Measurements from ENCODE around the gene POLH.

Gene POLH

GRCh38 chr6:43613721-43614395 lies 37.9 kb downstream of the POLH start:
- no peak for TF ChIP-seq CTCF (IDR thresholded peaks at IDR 0.05; ENCODE audit: control extremely low read depth, extremely low read depth, low read depth, missing control alignments)
- CTCF ChIA-PET: interaction anchor here (2.0 to 2.8 kb wide), 2 partner anchors 10 to 156 kb away, joined by 6 to 9 read pairs; partner anchors contain the start of gene VEGFA
- no peak for DNase-seq (ENCODE audit: extremely low spot score)
- POLR2A ChIA-PET: no interaction called here

GRCh38 chr6:43614396-43614730 lies 38.4 kb downstream of the POLH start:
- no peak for DNase-seq (ENCODE audit: extremely low spot score)
- TF ChIP-seq CTCF (IDR thresholded peaks at IDR 0.05; ENCODE audit: control extremely low read depth, extremely low read depth, low read depth, missing control alignments): no peak
- ChIA-PET POLR2A (no interaction called here), CTCF (interaction anchor here (2.0 to 2.8 kb wide), 2 partner anchors 10 to 155 kb away, joined by 6 to 9 read pairs; partner anchors contain the start of gene VEGFA)

DNA sequence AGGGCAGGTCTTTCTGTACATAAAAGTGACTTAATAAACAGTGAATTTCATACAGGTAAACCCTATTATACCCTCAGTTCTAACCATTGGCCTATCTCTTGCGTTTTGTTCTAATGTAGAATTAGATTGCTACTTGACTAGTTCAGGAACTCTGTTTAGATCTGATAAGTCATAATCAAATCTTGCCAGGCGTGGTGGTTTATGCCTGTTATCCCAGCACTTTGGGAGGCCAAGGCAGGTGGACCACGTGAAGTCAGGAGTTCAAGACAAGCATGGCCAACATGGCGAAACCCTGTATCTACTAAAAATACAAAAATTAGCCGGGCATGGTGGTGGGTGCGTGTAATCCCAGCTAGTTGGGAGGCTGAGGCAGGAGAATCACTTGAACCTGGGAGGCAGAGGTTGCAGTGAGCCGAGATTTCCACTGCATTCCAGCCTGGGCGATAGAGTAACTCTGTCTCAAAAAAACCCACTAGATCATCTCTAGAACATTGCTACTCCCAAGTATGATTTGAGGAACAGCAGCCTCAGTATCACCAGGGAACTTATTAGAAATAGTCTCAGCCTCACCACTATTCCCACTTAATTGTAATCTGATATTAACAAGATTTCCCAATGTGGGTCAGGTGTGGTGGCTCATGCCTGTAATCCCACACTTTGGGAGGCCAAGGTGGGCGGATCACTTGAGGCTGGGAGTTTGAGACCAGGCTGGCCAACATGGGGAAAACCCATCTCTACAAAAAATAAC lies 40.9 kb downstream of the POLH start:
- POLR2A ChIA-PET: no interaction called here
- CTCF ChIA-PET: interaction anchor here (5.6 kb wide), 1 partner anchor 8 kb away, joined by 37 read pairs; no protein-coding TSS in a partner anchor
- TF ChIP-seq CTCF (IDR thresholded peaks at IDR 0.05; ENCODE audit: control extremely low read depth, extremely low read depth, low read depth, missing control alignments): no peak
- DNase-seq (ENCODE audit: extremely low spot score): no peak

DNA sequence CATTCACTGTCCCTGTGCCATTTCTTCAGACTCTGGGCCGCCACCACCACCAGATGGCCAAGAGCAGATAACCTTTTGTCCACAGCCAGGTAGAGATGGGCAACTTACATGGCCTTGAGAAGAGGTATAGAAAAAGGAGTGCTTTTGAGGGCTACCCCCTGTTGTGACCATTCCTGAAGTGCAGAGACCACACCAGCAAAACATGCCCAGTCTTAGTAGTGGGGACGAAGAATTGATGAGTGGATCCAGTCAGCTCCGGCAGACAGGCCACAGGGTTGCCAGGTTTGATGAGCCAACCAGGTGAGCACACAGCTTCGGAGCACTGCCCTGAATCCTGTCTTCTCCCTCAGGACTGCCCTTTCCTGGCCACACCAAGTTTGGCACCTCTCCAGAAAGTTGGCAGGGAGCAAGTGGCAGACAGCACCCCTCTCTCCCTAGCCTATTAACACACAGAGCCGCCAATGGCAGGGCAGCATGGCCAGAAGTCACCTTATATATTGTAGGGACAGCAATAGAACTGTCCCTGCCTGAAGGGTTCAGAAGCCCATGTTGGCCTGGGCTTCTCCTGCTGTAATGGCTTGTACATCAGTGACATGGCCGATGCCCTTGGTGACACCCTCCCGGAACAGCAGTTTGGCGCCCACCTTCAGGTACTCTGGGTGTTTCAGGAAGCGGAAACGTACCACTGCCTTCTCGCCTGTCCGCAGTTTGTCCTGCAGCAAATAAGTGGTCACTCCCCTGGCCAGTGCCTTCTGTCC lies 45.3 kb downstream of the POLH start:
- DNase-seq (ENCODE audit: extremely low spot score): no peak
- TF ChIP-seq CTCF (IDR thresholded peaks at IDR 0.05; ENCODE audit: control extremely low read depth, extremely low read depth, low read depth, missing control alignments): no peak
- ChIA-PET POLR2A (no interaction called here), CTCF (interaction anchor here (1.1 to 5.6 kb wide), 2 partner anchors 11 to 13 kb away, joined by 3 to 37 read pairs; no protein-coding TSS in a partner anchor)

DNA sequence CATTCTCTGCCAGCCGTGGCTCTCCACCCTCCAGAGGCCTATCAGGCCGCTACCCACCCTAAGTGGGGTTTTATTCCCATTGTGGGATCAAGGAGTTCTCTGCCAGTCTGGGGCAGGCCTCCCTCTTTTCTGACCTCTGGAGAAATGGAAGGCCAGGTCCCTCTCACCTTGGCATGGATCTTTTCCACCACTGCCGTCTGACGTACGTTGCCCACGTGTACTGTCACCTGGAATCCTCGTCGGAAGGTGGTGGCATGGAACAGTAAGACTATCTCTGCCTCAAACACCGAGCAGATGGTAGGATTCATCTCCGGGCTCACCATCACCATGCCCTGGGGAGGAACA lies 45.8 kb downstream of the POLH start:
- ChIA-PET CTCF (interaction anchor here (1.1 to 5.6 kb wide), 2 partner anchors 11 to 13 kb away, joined by 3 to 37 read pairs; no protein-coding TSS in a partner anchor), POLR2A (no interaction called here)
- TF ChIP-seq CTCF (IDR thresholded peaks at IDR 0.05; ENCODE audit: control extremely low read depth, extremely low read depth, low read depth, missing control alignments): no peak
- no peak for DNase-seq (ENCODE audit: extremely low spot score)

DNA sequence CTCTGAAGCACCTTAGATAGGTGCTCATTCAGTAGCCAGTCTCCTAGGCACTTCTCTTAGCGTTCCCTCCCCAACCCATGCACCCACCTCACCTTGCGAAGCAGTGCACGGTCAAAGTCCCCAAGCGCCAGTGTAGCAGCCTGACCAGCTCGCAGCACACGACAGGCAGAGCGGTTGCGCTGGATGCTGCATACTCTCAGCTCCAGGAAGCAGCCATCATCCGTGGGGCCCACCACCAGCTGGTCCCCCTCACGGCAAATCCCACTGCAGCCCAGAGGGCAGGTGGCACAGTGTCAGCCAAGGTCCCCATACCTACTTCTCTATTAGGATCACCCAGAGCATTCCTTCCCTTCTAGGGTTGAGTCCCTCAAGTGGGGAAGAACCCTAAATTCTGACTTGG lies 46.6 kb downstream of the POLH start:
- no peak for DNase-seq (ENCODE audit: extremely low spot score)
- no peak for TF ChIP-seq CTCF (IDR thresholded peaks at IDR 0.05; ENCODE audit: control extremely low read depth, extremely low read depth, low read depth, missing control alignments)
- ChIA-PET POLR2A (no interaction called here), CTCF (interaction anchor here (1.1 to 5.6 kb wide), 2 partner anchors 12 to 14 kb away, joined by 3 to 37 read pairs; no protein-coding TSS in a partner anchor)
